Smooth muscle cell (in vitro differentiated cells): ENCODE results near the gene ATP6V1E1. TPM values are rescaled to one million over a fixed set of nuclear protein-coding genes. Genes with fewer than 3 reads are reported as not detected.
A peak's percentile ranks its signal among the peaks of the same experiment; 100 is the strongest.

Experiments used
- DNase-seq: peaks from one replicate; lab custom pipeline; 2025; ENCODE audit not compliant: unreplicated experiment; lab: John Stamatoyannopoulos, UW
- H2AFZ ChIP-seq: fragments of 200-600 bp; sonication (generic); 2 replicates; pipeline ENCODE4 v1.6.0; 2016; ENCODE audit warnings: antibody characterized with exemption, low read depth, mild to moderate bottlenecking
- H3F3A ChIP-seq: fragments of 200-600 bp; sonication (generic); 2 replicates; pipeline ENCODE4 v1.6.0; 2017; ENCODE audit warnings: antibody characterized with exemption, low read depth
- H3K27ac ChIP-seq: fragments of 200-600 bp; sonication (generic); 2 replicates; pipeline ENCODE4 v1.5.1; 2016; ENCODE audit warnings: low read depth, mild to moderate bottlenecking
- H3K27me3 ChIP-seq: fragments of 200-600 bp; sonication (generic); 2 replicates; pipeline ENCODE4 v1.6.1; 2016; ENCODE audit warnings: low read depth, mild to moderate bottlenecking
- H3K36me3 ChIP-seq: fragments of 200-600 bp; sonication (generic); 2 replicates; pipeline ENCODE4 v1.5.1; 2016; ENCODE audit warnings: low read depth
- H3K4me1 ChIP-seq: fragments of 200-600 bp; sonication (generic); 2 replicates; pipeline ENCODE4 v1.5.1; 2016; ENCODE audit warnings: low read depth
- H3K4me2 ChIP-seq: fragments of 200-600 bp; sonication (generic); 2 replicates; pipeline ENCODE4 v1.6.0; 2016; ENCODE audit warnings: mild to moderate bottlenecking
- H3K4me3 ChIP-seq: fragments of 200-600 bp; sonication (generic); 2 replicates; pipeline ENCODE4 v1.5.1; 2016; ENCODE audit warnings: mild to moderate bottlenecking
- H3K79me2 ChIP-seq: fragments of 200-600 bp; sonication (generic); 2 replicates; pipeline ENCODE4 v1.6.0; 2016; ENCODE audit warnings: low read depth, mild to moderate bottlenecking
- H3K9ac ChIP-seq: fragments of 200-600 bp; sonication (generic); 2 replicates; pipeline ENCODE4 v1.6.0; 2016; ENCODE audit warnings: low read depth
- H3K9me3 ChIP-seq: fragments of 200-600 bp; sonication (generic); replicated peaks from 2 replicates; pipeline ENCODE4 v1.5.1; 2016; ENCODE audit warnings: low read depth
- H4K20me1 ChIP-seq: fragments of 200-600 bp; sonication (generic); 2 replicates; pipeline ENCODE4 v1.6.0; 2016; ENCODE audit warnings: low read depth
- CTCF ChIP-seq: fragments of 200-600 bp; sonication (generic); IDR thresholded peaks from 2 replicates; pipeline ENCODE4 v1.5.1; 2017; ENCODE audit warnings: borderline replicate concordance, mild to moderate bottlenecking, antibody characterized with exemption; ENCODE audit not compliant: insufficient read depth, poor library complexity, severe bottlenecking
- WGBS: methylation state at CpG from one replicate; pipeline ENCODE4 v1.1.7; 2016; ENCODE audit warnings: low lambda C conversion rate; 5-methylcytosine and 5-hydroxymethylcytosine counted together
- polyA plus RNA-seq: library from polyadenylated mRNA; unstranded; fragments of >200 nt; fragmentation: Nextera tagmentation; extraction: Ambion mirVana; gene quantifications from 2 replicates; pipeline ENCODE4 v1.2.1, GENCODE V29; 2016
- total RNA-seq: library from RNA; depleted of rRNA; stranded (reverse); fragments of >200 nt; gene quantifications from 2 replicates; pipeline ENCODE4 v1.2.3, GENCODE V29; 2014

ATP6V1E1 gene
- total and polyA plus RNA-seq, 2 experiments from 2014 or later = 85.7 to 117 TPM

DNA sequence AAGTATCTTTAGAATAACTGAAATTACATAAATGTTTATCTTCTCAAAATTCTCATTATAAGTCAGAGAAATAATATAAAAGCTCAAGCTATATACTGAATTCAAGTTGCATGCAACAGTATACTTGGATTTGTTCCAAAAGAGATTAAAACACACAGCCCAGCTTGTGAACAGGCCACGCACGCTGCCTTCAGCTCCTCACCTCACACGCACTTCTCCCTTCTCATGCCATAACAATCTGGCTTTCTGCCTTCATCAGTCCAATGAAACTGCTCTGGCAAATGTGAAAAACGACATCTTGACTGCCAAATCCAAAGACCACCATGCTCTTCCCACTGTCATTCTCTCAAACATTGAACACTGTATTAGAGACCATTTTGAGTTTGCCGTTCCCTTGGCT lies 22.1 kb downstream of the ATP6V1E1 start:
- TF ChIP-seq CTCF = no peak
- peaks cover 87% of the 10 kb centered on the region for H4K20me1 ChIP-seq
- no peak overlapping the region for H2AFZ ChIP-seq
- peak overlapping the region; percentile 76 for H3K27ac ChIP-seq
- H3K4me1 ChIP-seq = no peaks in the 10 kb centered on the region
- peak overlapping the region; percentile 40 for H3K9ac ChIP-seq
- H3K4me3 ChIP-seq = no peak overlapping the region
- H3K4me2 ChIP-seq = no peak overlapping the region
- no peaks in the 10 kb centered on the region for H3F3A ChIP-seq
- H3K9me3 ChIP-seq = no peaks in the 10 kb centered on the region
- H3K79me2 ChIP-seq = peaks cover 32% of the 10 kb centered on the region
- DNase-seq = peak; percentile 5
- 65% methylated on average over 5 of the region's 5 CpGs for WGBS
- H3K36me3 ChIP-seq = peaks cover 8% of the 10 kb centered on the region
- no peaks in the 10 kb centered on the region for H3K27me3 ChIP-seq

DNA sequence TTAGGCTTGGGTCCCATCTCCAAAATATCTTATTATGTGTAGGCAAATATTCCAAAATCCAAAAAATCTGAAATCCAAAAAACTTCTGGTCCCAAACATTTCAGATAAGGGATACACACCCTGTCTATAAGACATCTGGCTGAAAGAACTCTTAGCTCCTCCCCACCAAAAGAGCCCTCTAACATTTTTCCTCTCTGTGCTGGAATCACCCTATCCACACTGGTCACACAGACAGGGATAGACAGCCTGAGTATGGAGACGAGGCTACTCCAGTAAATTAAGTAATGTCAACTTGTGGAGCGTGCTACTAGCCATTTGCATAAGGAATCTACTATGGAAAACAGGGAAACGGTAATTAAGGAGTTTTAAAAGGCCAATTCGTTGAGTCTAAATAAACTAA lies 24.9 kb downstream of the ATP6V1E1 start:
- Histone ChIP-seq H3F3A (no peaks in the 10 kb centered on the region), H3K36me3 (peaks cover 6% of the 10 kb centered on the region), H3K4me2 (no peak overlapping the region), H3K79me2 (peaks cover 25% of the 10 kb centered on the region), H2AFZ (no peak overlapping the region), H3K27ac (no peak overlapping the region), H3K9ac (no peak overlapping the region), H4K20me1 (peaks cover 76% of the 10 kb centered on the region), H3K9me3 (no peaks in the 10 kb centered on the region), H3K27me3 (no peaks in the 10 kb centered on the region), H3K4me3 (no peak overlapping the region), H3K4me1 (no peaks in the 10 kb centered on the region)
- TF ChIP-seq CTCF = no peak
- WGBS = 94% methylated on average over 4 of the region's 4 CpGs
- no peak for DNase-seq

- Histone ChIP-seq H3K4me1 (no peaks in the 10 kb centered on the region), H3K9ac (no peak overlapping the region), H3K27ac (no peak overlapping the region), H3K4me3 (no peak overlapping the region), H3K27me3 (no peaks in the 10 kb centered on the region), H3K79me2 (peaks cover 17% of the 10 kb centered on the region), H3F3A (no peaks in the 10 kb centered on the region), H3K36me3 (peaks cover 23% of the 10 kb centered on the region), H3K4me2 (no peak overlapping the region), H4K20me1 (peaks cover 50% of the 10 kb centered on the region), H2AFZ (no peak overlapping the region), H3K9me3 (no peaks in the 10 kb centered on the region)
- TF ChIP-seq CTCF = no peak
- 59% methylated on average over 3 of the region's 3 CpGs for WGBS
- no peak for DNase-seq
Observed at GRCh38 chr22:17601031-17601430, 27.5 kb downstream of the ATP6V1E1 start.

DNA sequence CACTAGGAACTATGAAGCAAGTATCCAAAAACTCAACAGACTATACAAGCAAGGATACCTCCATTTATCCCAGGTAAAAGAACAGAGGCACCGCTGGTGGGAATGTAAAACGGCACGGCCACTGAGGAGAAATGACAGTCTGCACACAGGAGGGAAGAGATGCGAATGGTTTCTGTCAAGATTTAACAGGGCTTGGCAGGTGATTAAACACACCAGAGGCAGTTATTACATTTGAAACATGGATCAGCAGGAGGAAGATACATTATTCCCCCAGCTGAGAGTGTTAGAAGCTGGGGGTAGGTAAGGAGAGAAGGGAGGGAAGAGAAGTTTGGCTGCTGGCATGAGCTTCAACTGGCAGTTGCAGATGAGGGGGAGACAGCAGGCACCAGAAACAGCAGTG lies 30.2 kb downstream of the ATP6V1E1 start:
- H3K4me1 ChIP-seq = no peaks in the 10 kb centered on the region
- peaks cover 5% of the 10 kb centered on the region for H3K79me2 ChIP-seq
- H4K20me1 ChIP-seq = peaks cover 25% of the 10 kb centered on the region
- 91% methylated on average over 4 of the region's 4 CpGs for WGBS
- no peak overlapping the region for H3K4me3 ChIP-seq
- no peaks in the 10 kb centered on the region for H3K27me3 ChIP-seq
- DNase-seq = no peak
- H3K9ac ChIP-seq = no peak overlapping the region
- TF ChIP-seq CTCF = no peak
- no peak overlapping the region for H2AFZ ChIP-seq
- no peak overlapping the region for H3K27ac ChIP-seq
- H3F3A ChIP-seq = no peaks in the 10 kb centered on the region
- peaks cover 26% of the 10 kb centered on the region for H3K36me3 ChIP-seq
- H3K9me3 ChIP-seq = no peaks in the 10 kb centered on the region
- no peak overlapping the region for H3K4me2 ChIP-seq
